Osteoblast (primary cell): ENCODE data around the gene CRTC1. TPM values are rescaled to one million over a fixed set of nuclear protein-coding genes. Genes with fewer than 3 reads are reported as not detected.

Source experiments
- DNase-seq: peaks from one replicate; pipeline ENCODE4 v3.0.0; 2011; ENCODE audit warnings: low spot score, mixed read lengths; ENCODE audit not compliant: insufficient read length; ENCODE audit errors: missing footprints
- H2AFZ ChIP-seq: 2 replicates; pipeline ENCODE4 v1.6.0; 2011; ENCODE audit warnings: mild to moderate bottlenecking, low read length
- H3K27ac ChIP-seq: 2 replicates; pipeline ENCODE4 v1.5.1; 2011; ENCODE audit warnings: mild to moderate bottlenecking, low read depth, low read length, moderate library complexity
- H3K27me3 ChIP-seq: 2 replicates; pipeline ENCODE4 v1.6.0; 2012; ENCODE audit warnings: mild to moderate bottlenecking, control low read depth, inconsistent platforms, low read length, moderate library complexity; ENCODE audit not compliant: insufficient read depth
- H3K36me3 ChIP-seq: 2 replicates; pipeline ENCODE4 v1.5.1; 2011; ENCODE audit warnings: mild to moderate bottlenecking, low read length, control low read depth, moderate library complexity; ENCODE audit not compliant: insufficient read depth
- H3K4me1 ChIP-seq: 2 replicates; pipeline ENCODE4 v1.5.1; 2011; ENCODE audit warnings: mild to moderate bottlenecking, low read length, control low read depth, moderate library complexity; ENCODE audit not compliant: insufficient read depth
- H3K4me2 ChIP-seq: 2 replicates; pipeline ENCODE4 v1.6.0; 2011; ENCODE audit warnings: mild to moderate bottlenecking, low read length; ENCODE audit not compliant: insufficient read depth
- H3K4me3 ChIP-seq: fragments of 200-600 bp; sonication (generic); 3 replicates; pipeline ENCODE4 v1.5.1; 2012; ENCODE audit warnings: mild to moderate bottlenecking, low read length, inconsistent platforms; ENCODE audit not compliant: insufficient read depth
- H3K79me2 ChIP-seq: 2 replicates; pipeline ENCODE4 v1.6.0; 2012; ENCODE audit warnings: mild to moderate bottlenecking, low read length, control low read depth, inconsistent platforms; ENCODE audit not compliant: insufficient read depth
- H3K9me3 ChIP-seq: 2 replicates; pipeline ENCODE4 v1.5.1; 2011; ENCODE audit warnings: low read depth, low read length, control low read depth
- H4K20me1 ChIP-seq: 2 replicates; pipeline ENCODE4 v1.6.0; 2012; ENCODE audit warnings: mild to moderate bottlenecking, low read length, control low read depth; ENCODE audit not compliant: insufficient read depth
- CTCF ChIP-seq: IDR thresholded peaks from 2 replicates; pipeline ENCODE4 v1.5.1; 2011; ENCODE audit warnings: mild to moderate bottlenecking, low read depth, low read length, moderate library complexity; ENCODE audit errors: extremely low read depth
- total RNA-seq: library from RNA; depleted of rRNA; stranded (reverse); fragments of >200 nt; gene quantifications from 2 replicates; pipeline ENCODE4 v1.2.3, GENCODE V29; 2012

CRTC1 gene
- total RNA-seq, 1 donor = 4.0 TPM

GRCh38 chr19:18798384-18799352 is 115.2 kb downstream of the CRTC1 start:
- peak; percentile 36 for DNase-seq
- peaks cover 26% of the 10 kb centered on the region for H3K27me3 ChIP-seq
- H3K4me2 ChIP-seq = no peak overlapping the region
- peaks cover 9% of the 10 kb centered on the region for H3K4me1 ChIP-seq
- no peak overlapping the region for H2AFZ ChIP-seq
- H3K79me2 ChIP-seq = no peaks in the 10 kb centered on the region
- no peaks in the 10 kb centered on the region for H4K20me1 ChIP-seq
- H3K9me3 ChIP-seq = no peaks in the 10 kb centered on the region
- H3K4me3 ChIP-seq = no peak overlapping the region
- peak; percentile 5 for TF ChIP-seq CTCF
- H3K36me3 ChIP-seq = no peaks in the 10 kb centered on the region
- H3K27ac ChIP-seq = no peak overlapping the region

- Histone ChIP-seq H3K4me3 (no peak overlapping the region), H2AFZ (no peak overlapping the region), H4K20me1 (no peaks in the 10 kb centered on the region), H3K4me2 (no peak overlapping the region), H3K79me2 (no peaks in the 10 kb centered on the region), H3K4me1 (peaks cover 9% of the 10 kb centered on the region), H3K36me3 (no peaks in the 10 kb centered on the region), H3K27ac (no peak overlapping the region), H3K9me3 (no peaks in the 10 kb centered on the region), H3K27me3 (peaks cover 26% of the 10 kb centered on the region)
- no peak for TF ChIP-seq CTCF
- no peak for DNase-seq
These were observed 116.0 kb downstream of the CRTC1 start for GRCh38 chr19:18799389-18799970.

GRCh38 chr19:18800079-18800478 is 116.6 kb downstream of the CRTC1 start:
- no peak overlapping the region for H3K4me3 ChIP-seq
- H4K20me1 ChIP-seq = no peaks in the 10 kb centered on the region
- H2AFZ ChIP-seq = no peak overlapping the region
- DNase-seq = no peak
- H3K27ac ChIP-seq = no peak overlapping the region
- H3K79me2 ChIP-seq = no peaks in the 10 kb centered on the region
- peaks cover 9% of the 10 kb centered on the region for H3K4me1 ChIP-seq
- no peak overlapping the region for H3K4me2 ChIP-seq
- no peaks in the 10 kb centered on the region for H3K9me3 ChIP-seq
- H3K27me3 ChIP-seq = peaks cover 26% of the 10 kb centered on the region
- TF ChIP-seq CTCF = no peak
- H3K36me3 ChIP-seq = no peaks in the 10 kb centered on the region

GRCh38 chr19:18800636-18801035 is 117.2 kb downstream of the CRTC1 start:
- no peak for TF ChIP-seq CTCF
- Histone ChIP-seq H4K20me1 (no peaks in the 10 kb centered on the region), H3K79me2 (no peaks in the 10 kb centered on the region), H3K27ac (no peak overlapping the region), H2AFZ (no peak overlapping the region), H3K4me2 (no peak overlapping the region), H3K27me3 (peaks cover 26% of the 10 kb centered on the region), H3K4me1 (peaks cover 8% of the 10 kb centered on the region), H3K4me3 (no peak overlapping the region), H3K9me3 (no peaks in the 10 kb centered on the region), H3K36me3 (no peaks in the 10 kb centered on the region)
- DNase-seq = peak; percentile 79
